Sigmoid colon (tissue), 7 donors: ENCODE results near the gene CUX1. TPM values are rescaled to one million over a fixed set of nuclear protein-coding genes. Genes with fewer than 3 reads are reported as not detected.
A peak's percentile ranks its signal among the peaks of the same experiment; 100 is the strongest.

Experiments
- DNase-seq: peaks from one replicate; pipeline ENCODE4 v3.0.0-alpha.2; 2019
- H3K27ac ChIP-seq, 4 donors: fragments of 200-600 bp; sonication (generic); one replicate each; pipeline ENCODE4 v1.5.1; 2016 to 2019; ENCODE audit warnings: mild to moderate bottlenecking in 1 of 4
- H3K27me3 ChIP-seq, 3 donors: fragments of 200-600 bp; sonication (generic); one replicate each; pipeline ENCODE4 v1.5.1; 2019; ENCODE audit warnings: mild to moderate bottlenecking in 1 of 3
- H3K36me3 ChIP-seq, 4 donors: fragments of 200-600 bp; sonication (generic); one replicate each; pipeline ENCODE4 v1.5.1; 2016 to 2019
- H3K4me1 ChIP-seq, 4 donors: fragments of 200-600 bp; sonication (generic); one replicate each; pipeline ENCODE4 v1.5.1; 2017 to 2019
- H3K4me3 ChIP-seq, 4 donors: fragments of 200-600 bp; sonication (generic); one replicate each; pipeline ENCODE4 v1.5.1; 2017 to 2019; ENCODE audit warnings: mild to moderate bottlenecking in 2 of 4, moderate library complexity in 1 of 4
- H3K9me3 ChIP-seq, 4 donors: fragments of 200-600 bp in 3 of 4; sonication (generic) in 3 of 4; one replicate each; pipeline versions ENCODE4 v1.5.1 to v1.6.1; 2013 to 2019
- EP300 ChIP-seq, 4 donors: sonication (generic); formaldehyde crosslinking; IDR thresholded peaks; one replicate each; pipeline ENCODE4 v1.6.1; 2017; ENCODE audit warnings: antibody characterized with exemption in 4 of 4
- POLR2A ChIP-seq, 2 donors: fragments of 450-650 bp; IDR thresholded peaks; one replicate each; pipeline ENCODE4 v1.6.1; 2016; ENCODE audit warnings: antibody characterized with exemption in 2 of 2, mild to moderate bottlenecking in 2 of 2, moderate library complexity in 2 of 2
- POLR2AphosphoS5 ChIP-seq, 4 donors: sonication (generic); formaldehyde crosslinking; IDR thresholded peaks; one replicate each; pipeline ENCODE4 v1.6.1; 2017; ENCODE audit warnings: antibody characterized with exemption in 4 of 4
- WGBS, 2 donors: extraction: QIAGEN DNeasy Blood & Tissue Kit; methylation state at CpG; one replicate each; pipeline ENCODE4 v1.1.7; 2013; 5-methylcytosine and 5-hydroxymethylcytosine counted together
- intact Hi-C: fragments of 100-400 bp; cut with DNase I; formaldehyde crosslinking; loops from one replicate; pipeline ENCODE4 v1.15.1; 2023
- polyA plus RNA-seq, 3 donors: library from polyadenylated mRNA; stranded (reverse); fragments of 200-250 nt; gene quantifications; one replicate each; pipeline ENCODE4 v1.2.3, GENCODE V29; 2013
- total RNA-seq, 4 donors: library from RNA; depleted of rRNA; stranded (reverse); fragments of >200 nt; gene quantifications; one replicate each; pipeline ENCODE4 v1.1.0, GENCODE V29; 2016
- TF ChIP-seq, protein P1 (sequence below), 4 experiments: fragments of 450-650 bp in 3 of 4; fragments of 200-600 bp in 1 of 4; IDR thresholded peaks; one replicate each; pipeline ENCODE4 v1.5.1; 2016 to 2019; ENCODE audit warnings: antibody characterized with exemption in 4 of 4, mild to moderate bottlenecking in 3 of 4, moderate library complexity in 2 of 4
- donor health status: healthy with polysubstance abuse.
- donor health status: Bipolar disorder and iron deficiency.
- donor health status: healthy.

Gene CUX1
- total and polyA plus RNA-seq, 7 donors = 46.7 to 127 (median 49.9) TPM

DNA sequence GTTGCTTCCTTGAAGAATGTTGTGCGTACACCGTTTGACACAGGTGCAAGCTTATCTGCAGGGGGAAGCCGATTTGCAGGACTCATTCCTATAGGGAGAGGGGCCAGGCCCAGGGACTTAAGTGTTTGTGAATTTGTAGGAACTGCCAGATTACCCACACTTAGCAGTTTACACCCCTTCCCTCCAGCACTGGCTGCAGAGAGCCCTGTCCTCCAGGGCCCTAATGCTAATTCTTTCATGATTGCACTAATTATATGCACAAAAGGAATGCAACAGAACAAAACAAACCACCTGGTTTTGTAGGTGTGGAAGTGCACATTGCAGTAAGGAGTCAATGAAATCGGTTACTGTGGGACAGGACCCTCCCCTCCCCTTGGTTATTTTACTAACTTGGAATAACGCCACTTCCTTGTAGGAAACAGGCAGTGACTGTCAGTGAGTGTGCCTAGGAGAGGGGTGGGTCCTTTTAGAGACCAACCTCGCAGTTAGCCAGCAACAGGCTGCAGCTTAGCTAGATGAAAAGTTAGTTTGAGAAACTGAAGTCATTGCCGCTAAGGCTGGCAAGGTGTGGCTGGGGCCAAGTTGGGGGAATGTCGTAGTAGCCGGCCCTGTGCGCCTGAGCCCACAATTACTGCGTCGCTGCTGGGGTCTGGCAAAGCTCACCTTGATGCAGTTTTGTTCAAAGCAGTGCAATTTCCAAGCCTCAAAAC, 60.6 kb downstream of the CUX1 start:
- Histone ChIP-seq H3K4me1 (peaks cover 0 to 83% (median 72%) of the 10 kb centered on the region in 4 donors), H3K27me3 (no peaks in the 10 kb centered on the region), H3K9me3 (no peaks in the 10 kb centered on the region), H3K4me3 (no peak overlapping the region), H3K27ac (no peak overlapping the region), H3K36me3 (no peaks in the 10 kb centered on the region)
- no peak for DNase-seq
- intact Hi-C loops = no loop called here
- 23 to 73% methylated on average over 12 of the region's 12 CpGs for WGBS, 2 donors
- TF ChIP-seq POLR2A (IDR thresholded peaks at IDR 0.05) (no peak), EP300 (IDR thresholded peaks at IDR 0.05) (no peak), POLR2AphosphoS5 (IDR thresholded peaks at IDR 0.05) (no peak)
- TF ChIP-seq, protein P1, sequence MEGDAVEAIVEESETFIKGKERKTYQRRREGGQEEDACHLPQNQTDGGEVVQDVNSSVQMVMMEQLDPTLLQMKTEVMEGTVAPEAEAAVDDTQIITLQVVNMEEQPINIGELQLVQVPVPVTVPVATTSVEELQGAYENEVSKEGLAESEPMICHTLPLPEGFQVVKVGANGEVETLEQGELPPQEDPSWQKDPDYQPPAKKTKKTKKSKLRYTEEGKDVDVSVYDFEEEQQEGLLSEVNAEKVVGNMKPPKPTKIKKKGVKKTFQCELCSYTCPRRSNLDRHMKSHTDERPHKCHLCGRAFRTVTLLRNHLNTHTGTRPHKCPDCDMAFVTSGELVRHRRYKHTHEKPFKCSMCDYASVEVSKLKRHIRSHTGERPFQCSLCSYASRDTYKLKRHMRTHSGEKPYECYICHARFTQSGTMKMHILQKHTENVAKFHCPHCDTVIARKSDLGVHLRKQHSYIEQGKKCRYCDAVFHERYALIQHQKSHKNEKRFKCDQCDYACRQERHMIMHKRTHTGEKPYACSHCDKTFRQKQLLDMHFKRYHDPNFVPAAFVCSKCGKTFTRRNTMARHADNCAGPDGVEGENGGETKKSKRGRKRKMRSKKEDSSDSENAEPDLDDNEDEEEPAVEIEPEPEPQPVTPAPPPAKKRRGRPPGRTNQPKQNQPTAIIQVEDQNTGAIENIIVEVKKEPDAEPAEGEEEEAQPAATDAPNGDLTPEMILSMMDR (IDR thresholded peaks at IDR 0.05) = no peak

DNA sequence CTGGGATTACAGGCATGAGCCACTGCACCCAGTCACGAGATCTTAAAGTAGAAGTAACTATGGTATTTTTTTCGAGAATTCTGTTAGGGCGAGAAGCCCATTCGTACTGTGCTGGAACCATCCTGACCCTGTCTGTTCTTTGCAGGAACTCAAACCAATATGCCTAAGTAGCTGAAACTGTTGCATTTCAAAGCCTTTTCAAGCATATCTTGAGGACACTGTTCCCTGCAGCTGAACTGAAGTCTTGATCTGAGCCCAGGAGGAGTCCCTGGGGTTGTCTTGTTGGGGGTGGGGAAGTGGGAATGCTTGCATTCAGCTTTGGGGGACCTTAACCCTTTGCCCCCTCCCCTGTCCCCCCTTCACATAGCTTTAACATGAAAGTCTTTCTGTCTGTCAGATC, 61.5 kb downstream of the CUX1 start:
- H3K9me3 ChIP-seq = no peaks in the 10 kb centered on the region
- intact Hi-C loops = no loop called here
- H3K27ac ChIP-seq = no peak overlapping the region
- H3K4me1 ChIP-seq = peaks cover 0 to 86% (median 74%) of the 10 kb centered on the region in 4 donors
- no peaks in the 10 kb centered on the region for H3K36me3 ChIP-seq
- H3K4me3 ChIP-seq = no peak overlapping the region
- no peaks in the 10 kb centered on the region for H3K27me3 ChIP-seq
- DNase-seq = no peak
- 94 to 97% methylated on average over 4 of the region's 4 CpGs for WGBS, 2 donors
- TF ChIP-seq EP300 (IDR thresholded peaks at IDR 0.05) (no peak), POLR2AphosphoS5 (IDR thresholded peaks at IDR 0.05) (no peak), POLR2A (IDR thresholded peaks at IDR 0.05) (no peak)
- TF ChIP-seq, protein P1 (IDR thresholded peaks at IDR 0.05) = no peak

DNA sequence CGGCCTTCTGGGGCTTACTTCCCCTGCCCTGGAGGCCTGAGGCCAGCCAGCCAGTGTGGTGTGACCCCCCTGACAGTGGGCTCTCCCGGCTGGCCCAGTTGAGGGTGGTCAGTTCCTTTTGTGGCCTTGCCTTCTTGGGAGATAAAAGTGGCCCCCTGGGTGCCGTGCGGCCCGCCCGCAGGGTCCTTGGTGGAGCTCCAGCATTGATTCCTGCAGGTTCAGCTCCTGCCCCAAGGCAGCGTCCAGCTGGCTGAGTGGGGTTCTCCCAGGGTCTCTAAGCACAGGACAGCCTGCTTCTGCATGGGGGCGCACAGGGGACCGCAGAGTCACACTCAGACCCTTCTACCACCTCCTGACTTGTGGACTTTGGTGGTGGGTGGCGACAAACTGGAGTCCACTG, 62.1 kb downstream of the CUX1 start:
- Histone ChIP-seq H3K27ac (peak overlapping the region in 3 of 4 donors; percentile 82 to 93 (median 87)), H3K9me3 (no peaks in the 10 kb centered on the region), H3K4me3 (no peak overlapping the region), H3K27me3 (no peaks in the 10 kb centered on the region), H3K36me3 (no peaks in the 10 kb centered on the region), H3K4me1 (peaks cover 0 to 86% (median 73%) of the 10 kb centered on the region in 4 donors)
- intact Hi-C loops = no loop called here
- WGBS, 2 donors = 92 to 96% methylated on average over 10 of the region's 10 CpGs
- no peak for DNase-seq
- no peak for TF ChIP-seq POLR2AphosphoS5 (IDR thresholded peaks at IDR 0.05)
- TF ChIP-seq POLR2A (IDR thresholded peaks at IDR 0.05) = no peak
- TF ChIP-seq EP300 (IDR thresholded peaks at IDR 0.05) = no peak
- TF ChIP-seq, protein P1 (IDR thresholded peaks at IDR 0.05) = no peak

DNA sequence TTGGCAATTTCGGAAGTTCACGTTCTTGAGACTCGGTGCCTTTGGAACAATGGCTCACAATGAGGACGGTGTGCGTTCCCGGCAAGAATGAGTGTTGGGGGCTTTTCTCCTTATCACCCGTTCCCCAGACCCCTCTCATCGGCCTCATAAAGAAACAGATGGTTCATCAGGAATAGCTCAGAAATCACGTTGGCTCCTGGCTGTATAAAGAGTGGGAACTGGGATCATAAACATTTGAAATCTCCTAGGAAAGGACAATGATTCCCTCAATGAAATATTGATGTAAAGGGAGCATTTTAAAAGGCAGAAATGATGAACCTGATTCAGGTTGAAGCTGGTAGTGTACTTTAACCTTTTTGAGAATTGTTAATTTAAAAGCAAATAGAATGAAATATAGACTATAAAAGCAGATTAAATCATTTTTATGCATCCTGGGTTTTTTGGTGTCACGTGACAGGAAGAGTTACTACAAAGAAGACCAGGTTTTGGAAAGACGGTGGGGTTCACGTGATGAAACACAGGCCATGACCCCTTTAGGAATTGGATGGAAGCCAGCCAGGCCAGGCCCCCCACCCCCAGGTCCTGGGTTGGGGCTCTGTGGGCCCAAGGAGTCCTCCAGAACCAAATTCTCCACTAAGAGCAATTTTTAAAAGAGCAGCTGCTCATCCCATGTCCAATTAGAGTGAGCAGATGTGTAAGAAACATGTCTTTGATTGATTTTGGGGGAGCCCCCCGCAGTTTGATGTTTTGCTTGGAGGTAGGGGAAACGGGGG, 63.0 kb downstream of the CUX1 start:
- peaks cover 0 to 86% (median 73%) of the 10 kb centered on the region in 4 donors for H3K4me1 ChIP-seq
- no peaks in the 10 kb centered on the region for H3K27me3 ChIP-seq
- H3K4me3 ChIP-seq = no peak overlapping the region
- intact Hi-C loops = loop anchor here (5.0 kb wide), 1 partner anchor 72 kb away; no protein-coding TSS in a partner anchor
- peak overlapping the region; percentile 82 to 93 (median 87) for H3K27ac ChIP-seq
- H3K9me3 ChIP-seq = no peaks in the 10 kb centered on the region
- no peak for TF ChIP-seq POLR2AphosphoS5 (IDR thresholded peaks at IDR 0.05)
- no peak for TF ChIP-seq EP300 (IDR thresholded peaks at IDR 0.05)
- TF ChIP-seq POLR2A (IDR thresholded peaks at IDR 0.05) = no peak
- WGBS, 2 donors = 53 to 63% methylated on average over 14 of the region's 14 CpGs
- DNase-seq = no peak
- no peaks in the 10 kb centered on the region for H3K36me3 ChIP-seq

DNA sequence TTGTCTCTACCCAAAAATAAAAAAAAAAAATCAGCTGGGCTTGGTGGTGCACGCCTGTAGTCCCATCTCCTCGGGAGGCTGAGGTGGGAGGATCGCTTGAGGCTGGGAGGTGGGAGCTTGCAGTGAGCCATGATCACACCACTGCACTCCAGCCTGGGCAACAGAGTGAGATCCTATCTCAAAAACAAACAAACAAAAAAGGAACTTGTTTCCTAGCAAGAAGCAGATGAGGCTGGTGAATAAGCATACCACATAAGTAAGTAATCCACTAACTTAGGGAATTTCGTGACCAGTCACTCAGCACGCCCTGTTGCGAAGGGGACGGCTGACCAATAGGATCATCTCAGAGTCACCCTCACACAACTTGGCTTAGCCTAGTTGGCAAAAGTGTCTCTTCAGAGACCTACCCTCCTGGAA, 64.6 kb downstream of the CUX1 start:
- no peak for DNase-seq
- 89 to 94% methylated on average over 7 of the region's 7 CpGs for WGBS, 2 donors
- intact Hi-C loops = loop anchor here (2.0 to 5.0 kb wide), 2 partner anchors 67 to 70 kb away; no protein-coding TSS in a partner anchor
- Histone ChIP-seq H3K27me3 (no peaks in the 10 kb centered on the region), H3K36me3 (no peaks in the 10 kb centered on the region), H3K9me3 (no peaks in the 10 kb centered on the region), H3K4me1 (peaks cover 0 to 92% (median 77%) of the 10 kb centered on the region in 4 donors), H3K27ac (peak overlapping the region; percentile 82 to 93 (median 87)), H3K4me3 (no peak overlapping the region)
- TF ChIP-seq, protein P1 (IDR thresholded peaks at IDR 0.05) = no peak
- TF ChIP-seq POLR2AphosphoS5 (IDR thresholded peaks at IDR 0.05) = peak in 1 of 4 donors; percentile 11
